ENCODE results near the gene TTLL5.

Gene TTLL5

DNA sequence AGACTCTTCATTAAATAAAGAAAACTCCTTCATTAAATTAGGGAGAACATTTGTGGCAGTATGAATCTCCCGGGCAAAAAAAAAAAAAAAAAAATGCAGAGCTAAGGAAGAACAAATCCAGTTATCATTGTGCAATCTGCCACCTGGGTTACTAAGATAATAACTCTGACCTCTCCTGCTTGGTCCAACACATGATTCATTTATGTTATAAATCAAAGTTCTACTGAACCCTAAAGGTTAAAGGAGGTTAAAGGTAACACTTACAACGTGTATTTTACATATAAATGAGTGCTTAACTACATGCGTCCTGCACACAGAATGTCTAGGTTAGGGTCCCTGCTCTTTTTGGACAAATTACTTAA, 316.5 kb downstream of the TTLL5 start:
- no peak for FAIRE-seq

GRCh38 chr14:75978249-75978731, 317.2 kb downstream of the TTLL5 start:
- FAIRE-seq, result no peak

- no peak for FAIRE-seq
Observed at GRCh38 chr14:75979071-75979571, 318.1 kb downstream of the TTLL5 start.

GRCh38 chr14:75979648-75980565, 318.9 kb downstream of the TTLL5 start:
- no peak for FAIRE-seq

GRCh38 chr14:75980856-75981255, 319.8 kb downstream of the TTLL5 start:
- no peak for FAIRE-seq

- no peak for FAIRE-seq
Observed at GRCh38 chr14:75981426-75982265, 320.6 kb downstream of the TTLL5 start, which contains the start of gene TGFB3. Gene TGFB3, minus strand, starts transcription at chr14:75981995. Its CDS starts 1,102 bp downstream, at chr14:75980893.

DNA sequence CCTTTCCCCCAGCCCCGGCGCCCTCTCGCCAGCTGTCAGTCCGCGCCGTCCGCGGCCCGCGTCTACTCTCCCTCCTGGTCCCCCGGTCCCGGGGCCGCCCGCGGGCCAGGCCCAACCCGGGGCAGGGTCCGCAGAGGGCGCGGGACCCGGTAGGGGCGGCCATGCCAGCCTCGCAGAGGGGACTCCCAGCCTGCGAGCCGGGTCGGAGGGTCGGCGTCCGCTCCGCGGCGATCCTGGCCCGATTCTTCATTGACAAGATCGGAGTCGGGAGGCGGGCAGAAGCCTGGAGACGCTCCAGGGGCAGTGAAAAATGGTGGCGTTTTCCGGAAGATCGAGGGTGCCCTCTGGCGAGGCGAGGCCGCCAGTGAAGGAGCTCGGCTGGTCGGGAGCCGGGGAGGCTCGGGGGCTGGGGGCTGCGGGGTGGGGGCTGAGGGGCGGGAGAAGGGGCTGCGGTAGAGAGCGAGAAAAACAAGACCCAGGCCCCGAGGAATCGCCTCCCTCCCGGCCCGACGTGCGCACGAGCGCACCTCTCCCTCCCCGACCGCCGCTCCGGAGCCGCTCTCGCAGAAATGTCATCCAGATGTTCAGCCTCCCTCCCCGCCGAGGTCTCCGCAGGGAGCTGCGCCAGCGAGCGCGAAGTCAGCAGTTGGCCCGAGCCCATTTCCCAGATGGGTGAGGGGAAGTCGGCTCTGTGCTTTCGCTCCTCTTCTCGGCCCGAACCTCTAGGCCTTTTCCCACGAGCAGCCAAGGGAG, 321.4 kb downstream of the TTLL5 start:
- no peak for FAIRE-seq

DNA sequence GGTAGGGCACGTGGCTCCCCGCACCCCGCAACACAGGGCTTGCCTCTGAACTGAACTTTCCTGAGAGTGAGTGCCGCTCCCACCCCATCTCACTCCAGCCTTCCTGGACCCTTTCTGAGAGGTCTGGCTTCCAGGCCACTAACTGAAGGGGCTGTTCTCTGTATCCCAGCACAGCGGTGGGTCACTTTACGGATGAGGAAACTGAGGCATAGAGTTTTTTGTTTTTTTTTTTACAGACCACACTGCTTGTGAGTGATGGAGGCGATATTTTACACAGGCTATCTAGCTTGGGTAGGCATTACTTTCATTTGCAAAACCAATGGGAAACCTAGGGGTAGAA, 321.9 kb downstream of the TTLL5 start:
- no peak for FAIRE-seq

GRCh38 chr14:75984674-75985073, 323.6 kb downstream of the TTLL5 start:
- no peak for FAIRE-seq

DNA sequence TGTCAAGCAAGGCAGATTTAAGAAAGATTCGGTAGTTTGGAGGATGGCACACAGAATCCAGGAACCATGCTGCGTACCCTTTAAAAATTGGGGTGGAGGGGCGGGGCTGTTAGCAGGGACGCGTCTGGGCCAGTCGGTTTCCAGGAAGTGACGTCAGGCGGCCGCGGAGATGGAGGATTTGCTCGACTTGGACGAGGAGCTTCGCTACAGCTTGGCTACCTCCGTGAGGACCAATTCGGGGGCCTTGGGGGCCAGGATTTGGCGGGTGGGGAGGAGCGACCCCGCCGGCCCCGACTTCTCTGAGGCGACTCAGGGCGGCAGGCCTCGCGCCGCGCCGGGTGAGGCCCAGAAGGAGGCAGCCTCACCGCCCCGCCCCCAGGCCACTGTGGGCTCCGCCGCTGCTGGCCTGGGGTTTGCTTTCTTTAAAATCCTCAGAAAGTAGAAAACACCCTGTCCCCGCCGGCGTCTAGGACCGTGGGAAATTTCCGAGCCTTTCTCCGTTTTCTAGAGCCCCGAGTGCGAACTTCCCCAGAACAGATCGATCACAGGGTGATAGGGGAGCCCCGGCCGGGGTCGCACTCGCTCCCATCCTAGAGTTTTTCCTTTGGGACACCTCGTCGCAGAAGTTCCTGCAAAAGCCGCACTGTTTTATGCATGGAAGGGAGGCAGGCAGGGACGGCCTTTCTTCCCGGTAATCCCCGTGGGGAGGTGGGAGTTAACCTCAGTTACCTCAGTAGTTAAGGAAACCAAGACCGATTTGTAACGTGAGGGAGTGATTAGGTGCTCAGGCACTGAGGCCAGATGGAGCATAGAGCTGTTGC, 324.8 kb downstream of the TTLL5 start, which contains the start of gene IFT43:
IFT43 (plus strand) TSS at position 146 of the 821 bp plus-strand sequence; CDS start at position 170, 24 bp downstream.
- FAIRE-seq, result no peak

DNA sequence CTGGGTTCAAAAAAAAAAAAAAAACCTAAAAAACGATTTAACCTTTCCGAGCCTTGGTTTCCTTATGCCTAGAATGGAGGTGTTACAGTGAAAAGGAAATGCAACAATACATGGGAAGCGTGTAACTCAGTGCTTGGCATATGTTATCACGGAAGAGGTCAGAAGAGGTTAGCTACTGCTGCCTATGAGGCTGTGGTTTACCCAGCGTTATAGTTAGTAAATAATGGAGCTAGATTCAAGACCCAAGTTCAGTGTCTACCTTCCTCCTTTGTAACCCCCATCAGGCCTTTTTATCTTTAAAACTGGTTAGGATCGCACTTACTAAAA, 325.4 kb downstream of the TTLL5 start:
- no peak for FAIRE-seq

DNA sequence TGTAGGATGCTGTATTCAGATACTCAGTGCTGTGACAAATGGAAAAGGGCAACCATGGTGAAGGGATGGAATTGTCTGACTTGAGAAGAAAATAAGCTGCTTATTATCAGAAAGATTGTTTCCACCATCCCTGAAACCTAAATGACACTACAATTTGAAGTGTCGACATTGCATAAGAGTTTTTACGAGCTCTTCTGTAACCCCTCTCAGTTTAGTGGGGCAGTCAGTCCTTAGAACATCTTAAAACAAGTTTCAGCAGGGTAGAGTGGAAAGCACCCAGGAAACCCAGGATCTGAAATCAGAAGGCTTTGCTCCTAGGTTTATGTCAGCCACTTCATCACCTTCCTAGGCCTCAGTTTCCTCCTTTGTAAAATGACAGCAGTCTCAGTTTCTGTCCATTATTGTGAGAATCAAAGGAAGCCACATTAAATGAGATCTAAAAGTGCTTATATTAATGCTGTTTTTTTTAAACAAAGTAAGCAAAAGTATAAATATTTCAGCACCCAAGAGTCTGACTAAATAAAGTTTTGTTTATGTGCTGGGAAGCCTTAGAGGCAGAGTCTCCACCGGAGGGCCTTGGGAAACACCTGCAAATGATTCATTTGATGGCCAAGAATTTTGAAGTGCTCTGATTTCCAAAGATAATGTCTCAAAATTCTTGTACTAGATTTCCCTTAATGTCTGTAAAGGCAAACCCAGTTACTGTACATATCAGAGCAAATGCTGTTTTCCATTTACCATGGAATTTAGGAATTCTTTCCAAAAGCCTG, 326.3 kb downstream of the TTLL5 start:
- no peak for FAIRE-seq

- no peak for FAIRE-seq
Observed at GRCh38 chr14:75989134-75989533, 328.1 kb downstream of the TTLL5 start.

DNA sequence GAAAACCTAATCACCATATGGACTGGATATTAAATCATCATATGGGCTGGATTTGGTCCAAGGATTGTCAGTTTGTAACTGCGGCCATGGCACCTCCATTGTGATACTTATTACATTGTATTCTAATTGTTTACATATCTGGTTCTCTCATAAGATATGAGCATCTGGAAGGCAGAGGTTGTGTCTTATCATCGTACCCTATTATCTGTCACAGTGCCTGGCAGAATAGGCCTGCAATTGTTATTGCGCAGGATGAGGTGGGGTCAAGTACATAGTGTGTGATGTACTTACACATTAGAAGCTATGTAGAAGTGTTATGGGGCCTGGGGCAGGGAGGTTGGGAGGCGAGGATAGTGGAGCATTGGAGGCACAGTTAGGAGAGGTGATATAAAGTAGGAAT, 329.3 kb downstream of the TTLL5 start:
- FAIRE-seq, result no peak

- no peak for FAIRE-seq
Observed at GRCh38 chr14:75991753-75992152, 330.7 kb downstream of the TTLL5 start.

DNA sequence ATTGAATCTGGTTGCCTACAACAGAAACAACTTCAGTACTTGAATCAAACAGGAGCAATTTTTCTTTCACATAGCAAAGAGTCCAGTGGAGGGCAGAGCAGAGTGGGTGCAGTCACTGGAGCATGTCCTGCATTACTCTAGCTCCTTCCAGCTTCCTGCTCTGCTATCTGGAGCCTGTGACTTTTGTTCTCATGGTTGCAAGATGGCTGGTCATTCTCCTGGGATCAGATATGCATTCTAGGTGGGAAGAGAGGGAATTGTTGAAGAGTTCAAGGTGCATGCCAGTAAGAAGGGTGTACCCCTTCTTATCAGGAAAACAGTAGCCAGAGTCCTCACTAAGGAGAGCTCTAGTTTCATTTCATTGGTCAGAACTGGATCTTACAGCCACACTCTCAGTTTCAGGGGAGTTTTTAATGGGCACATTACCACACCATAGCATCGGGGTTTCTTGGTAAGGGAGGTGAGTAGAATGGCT, 332.6 kb downstream of the TTLL5 start:
- FAIRE-seq, result no peak

DNA sequence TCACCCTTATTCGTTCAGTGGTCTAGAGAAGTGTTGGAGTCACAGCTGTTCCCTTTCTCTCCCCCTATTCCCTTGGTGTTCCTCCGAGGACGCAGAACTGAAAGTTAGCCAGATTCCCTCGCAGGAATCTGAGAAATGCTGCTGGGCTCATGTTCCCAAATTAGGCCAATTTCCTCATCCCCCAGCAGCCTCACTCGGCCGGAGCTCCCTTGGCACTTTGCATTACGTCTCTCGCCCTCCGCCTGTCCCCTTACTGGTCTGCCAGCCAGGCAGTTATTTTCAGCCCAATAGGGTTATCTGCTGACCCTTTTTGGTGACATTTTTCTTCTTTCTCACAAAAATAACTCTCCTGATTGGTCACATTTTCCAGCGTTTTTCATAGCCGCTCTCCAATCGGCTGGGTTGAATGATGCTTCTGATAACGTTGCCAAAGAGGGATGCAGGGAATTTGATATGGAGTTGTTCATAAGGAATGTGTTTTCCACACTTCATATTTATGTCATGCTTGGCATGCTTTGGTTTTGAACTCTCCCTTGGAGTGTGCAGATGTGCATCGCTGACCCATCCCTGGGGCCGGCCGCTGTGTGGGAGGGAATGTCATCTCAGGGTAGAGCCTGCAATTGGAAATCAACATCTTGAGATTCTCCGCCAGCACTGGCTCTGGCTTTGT, 334.5 kb downstream of the TTLL5 start:
- no peak for FAIRE-seq

DNA sequence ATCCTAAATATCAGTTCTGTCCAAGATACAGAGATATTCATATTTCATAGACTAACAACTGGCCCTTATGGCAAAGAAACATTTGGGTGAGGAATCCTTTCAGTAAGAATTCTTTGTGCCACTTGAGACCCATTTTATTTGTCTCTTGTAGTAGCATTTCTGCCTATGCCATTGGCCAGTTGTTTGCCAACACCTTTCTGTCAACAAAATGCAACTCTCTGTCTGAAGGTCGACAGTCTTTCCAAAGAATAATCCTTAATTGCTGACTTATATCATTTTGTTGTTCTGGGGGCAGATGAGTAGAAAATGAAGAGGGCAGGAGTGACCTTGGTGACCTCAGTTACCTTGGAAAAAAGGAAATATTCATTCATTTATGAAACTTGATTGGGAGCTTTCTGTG, 335.4 kb downstream of the TTLL5 start:
- FAIRE-seq, result no peak

DNA sequence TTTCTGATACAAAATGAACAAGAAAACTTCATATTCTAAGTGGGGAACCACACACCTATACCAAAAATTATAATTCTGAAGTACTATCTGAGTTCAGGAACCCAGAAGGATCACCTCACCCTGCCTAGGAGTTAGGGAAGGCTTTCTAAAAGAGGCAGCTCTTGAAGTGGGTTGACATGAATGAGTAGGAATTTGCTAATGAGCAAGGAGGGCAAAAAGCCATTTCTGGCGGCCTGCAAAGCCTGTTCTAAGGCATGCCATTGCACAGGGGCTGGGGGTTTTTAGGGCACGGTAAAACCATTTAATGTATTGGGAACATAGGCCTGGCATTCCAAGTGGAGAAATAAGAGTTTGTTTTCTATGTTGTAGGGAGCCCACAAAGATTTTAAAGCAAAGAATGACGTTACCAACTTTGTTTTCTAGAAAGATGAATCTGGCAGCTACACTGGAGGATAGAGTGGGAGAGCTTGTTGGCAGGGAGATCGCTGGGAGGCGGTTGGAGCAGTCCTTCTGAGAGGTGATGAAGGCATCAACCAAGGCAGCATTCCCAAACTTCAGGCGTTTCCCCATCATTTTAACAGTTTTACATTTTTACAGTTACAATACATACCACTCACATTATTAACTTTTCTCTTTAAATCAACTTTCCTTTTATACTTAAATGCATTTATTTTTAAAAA, 338.6 kb downstream of the TTLL5 start:
- FAIRE-seq, result no peak

- FAIRE-seq, result no peak
Observed at GRCh38 chr14:76002383-76002782, 341.3 kb downstream of the TTLL5 start.
